SK-N-SH (cell line): Measurements from ENCODE around the gene POM121L2. TPM values are rescaled to one million over a fixed set of nuclear protein-coding genes. Genes with fewer than 3 reads are reported as not detected.

Experiments
- CTCF ChIA-PET: fragments of 300-600, 350-600 bp; formaldehyde crosslinking; extraction: SDS; loops from one replicate; lab custom pipeline; 2021; lab: Yijun Ruan, JAX
- POLR2A ChIA-PET: fragments of 350-600 bp; sonication (Branson Sonifier 250); formaldehyde crosslinking; extraction: SDS; loops from one replicate; lab custom pipeline; 2020; ENCODE audit warnings: antibody characterized with exemption, inconsistent platforms; lab: Yijun Ruan, JAX
- DNase-seq: peaks from one replicate; pipeline ENCODE4 v3.0.0; 2012
- H2AFZ ChIP-seq: fragments of 200-600 bp; sonication (generic); 2 replicates; pipeline ENCODE4 v1.8.1; 2016; ENCODE audit warnings: antibody characterized with exemption, mild to moderate bottlenecking, low read depth
- H3F3A ChIP-seq: fragments of 200-600 bp; sonication (generic); replicated peaks from 2 replicates; pipeline ENCODE3; 2016; ENCODE audit warnings: antibody characterized with exemption, mild to moderate bottlenecking; ENCODE audit not compliant: insufficient read depth
- H3K27ac ChIP-seq, 2 experiments: fragments of 200-500 bp in 1 of 2; fragments of 200-600 bp in 1 of 2; sonication (Bioruptor generic) in 1 of 2; sonication (generic), shearing (Covaris generic) in 1 of 2; 2 replicates each; pipeline versions ENCODE4 v1.5.1 to v1.6.1; 2014 to 2016; ENCODE audit warnings: low read depth in 2 of 2, inconsistent platforms in 1 of 2, low read length in 1 of 2, mild to moderate bottlenecking in 1 of 2, mixed read lengths in 1 of 2
- H3K27me3 ChIP-seq: fragments of 200-600 bp; sonication (generic), shearing (Covaris generic); 2 replicates; pipeline ENCODE4 v1.6.1; 2016; ENCODE audit warnings: mixed run types; ENCODE audit not compliant: insufficient read depth
- H3K36me3 ChIP-seq, 2 experiments: fragments of 200-500 bp in 1 of 2; fragments of 200-600 bp in 1 of 2; sonication (Bioruptor generic) in 1 of 2; sonication (generic) in 1 of 2; replicated peaks in 1 of 2; 2 replicates each; pipeline versions ENCODE3 to v1.5.1; 2014 to 2016; ENCODE audit warnings: low read length in 1 of 2, mild to moderate bottlenecking in 1 of 2; ENCODE audit not compliant: insufficient read depth in 2 of 2, control insufficient read depth in 1 of 2
- H3K4me1 ChIP-seq, 2 experiments: fragments of 200-500 bp in 1 of 2; fragments of 200-600 bp in 1 of 2; sonication (Bioruptor generic) in 1 of 2; sonication (generic), shearing (Covaris generic) in 1 of 2; 2 replicates each; pipeline versions ENCODE4 v1.5.1 to v1.6.1; 2014 to 2016; ENCODE audit warnings: low read depth in 1 of 2, low read length in 1 of 2, mixed run types in 1 of 2; ENCODE audit not compliant: insufficient read depth in 2 of 2, control insufficient read depth in 1 of 2
- H3K4me2 ChIP-seq: fragments of 200-600 bp; sonication (generic), shearing (Covaris generic); 2 replicates; pipeline ENCODE4 v1.6.1; 2017; ENCODE audit warnings: mixed run types
- H3K4me3 ChIP-seq, 2 experiments: fragments of 200-500 bp in 1 of 2; fragments of 200-600 bp in 1 of 2; sonication (Bioruptor generic) in 1 of 2; sonication (generic), shearing (Covaris generic) in 1 of 2; 2 replicates each; pipeline versions ENCODE4 v1.5.1 to v1.8.1; 2014 to 2016; ENCODE audit warnings: low read depth in 2 of 2, inconsistent platforms in 1 of 2, low read length in 1 of 2, mild to moderate bottlenecking in 1 of 2, mixed read lengths in 1 of 2, moderate library complexity in 1 of 2
- H3K79me2 ChIP-seq: fragments of 200-600 bp; sonication (generic); 2 replicates; pipeline ENCODE4 v1.8.1; 2017; ENCODE audit warnings: mild to moderate bottlenecking; ENCODE audit not compliant: insufficient read depth
- H3K9ac ChIP-seq: fragments of 200-600 bp; sonication (generic); 2 replicates; pipeline ENCODE4 v1.6.1; 2017; ENCODE audit warnings: mixed run types
- H3K9me2 ChIP-seq: fragments of 200-600 bp; sonication (generic); 2 replicates; pipeline ENCODE4 v1.6.1; 2017; ENCODE audit warnings: mixed run types
- H3K9me3 ChIP-seq: fragments of 200-600 bp; sonication (generic); 2 replicates; pipeline ENCODE4 v1.6.1; 2017; ENCODE audit warnings: mixed run types, mild to moderate bottlenecking, moderate library complexity
- H4K20me1 ChIP-seq: fragments of 200-600 bp; sonication (generic); 2 replicates; pipeline ENCODE4 v1.6.1; 2017; ENCODE audit warnings: mild to moderate bottlenecking, mixed run types; ENCODE audit not compliant: insufficient read depth
- EP300 ChIP-seq, 2 experiments: IDR thresholded peaks; 2 replicates each; pipeline versions ENCODE4 v1.4.0 to v1.6.1; 2012; ENCODE audit warnings: borderline replicate concordance in 1 of 2, low read depth in 1 of 2, low read length in 1 of 2
- EZH2phosphoT487 ChIP-seq: fragments of 200-600 bp; sonication (generic); IDR thresholded peaks from 2 replicates; pipeline ENCODE4 v1.6.1; 2017; ENCODE audit warnings: low read depth, mixed run types, mild to moderate bottlenecking, antibody characterized with exemption, moderate library complexity, borderline replicate concordance
- FOSL2 ChIP-seq: IDR thresholded peaks from 2 replicates; pipeline ENCODE4 v1.4.0; 2012; ENCODE audit warnings: low read depth, mild to moderate bottlenecking, moderate library complexity, borderline replicate concordance
- FOXM1 ChIP-seq: IDR thresholded peaks from 2 replicates; pipeline ENCODE4 v1.4.0; 2012; ENCODE audit warnings: low read depth, mild to moderate bottlenecking
- JUND ChIP-seq: IDR thresholded peaks from 2 replicates; pipeline ENCODE4 v1.4.0; 2012
- MXI1 ChIP-seq: IDR thresholded peaks from 2 replicates; pipeline ENCODE4 v1.6.1; 2012; ENCODE audit warnings: mild to moderate bottlenecking, low read depth, low read length, improper control_type of control experiment
- NRF1 ChIP-seq: IDR thresholded peaks from 2 replicates; pipeline ENCODE4 v1.6.1; 2012; ENCODE audit warnings: low read depth, mild to moderate bottlenecking, low read length
- POLR2AphosphoS5 ChIP-seq: IDR thresholded peaks from 2 replicates; pipeline ENCODE4 v1.6.1; 2012; ENCODE audit warnings: low read depth, low read length
- RFX5 ChIP-seq: IDR thresholded peaks from 2 replicates; pipeline ENCODE4 v1.6.1; 2012; ENCODE audit warnings: mild to moderate bottlenecking, improper control_type of control experiment, low read length
- TAF1 ChIP-seq: IDR thresholded peaks from 2 replicates; pipeline ENCODE4 v1.6.1; 2012; ENCODE audit warnings: low read depth, mild to moderate bottlenecking, low read length, moderate library complexity, borderline replicate concordance
- TCF12 ChIP-seq: IDR thresholded peaks from 2 replicates; pipeline ENCODE4 v1.4.0; 2012
- TEAD4 ChIP-seq: IDR thresholded peaks from 2 replicates; pipeline ENCODE4 v1.4.0; 2012; ENCODE audit warnings: mild to moderate bottlenecking, borderline replicate concordance; ENCODE audit not compliant: insufficient read depth
- USF1 ChIP-seq: IDR thresholded peaks from 2 replicates; pipeline ENCODE4 v1.4.0; 2012; ENCODE audit warnings: low read depth, borderline replicate concordance
- YY1 ChIP-seq: IDR thresholded peaks from 2 replicates; pipeline ENCODE4 v1.4.0; 2012; ENCODE audit warnings: low read depth, mild to moderate bottlenecking
- WGBS: methylation state at CpG from one replicate; pipeline ENCODE4 v1.1.6; 2017; ENCODE audit warnings: low lambda C conversion rate; 5-methylcytosine and 5-hydroxymethylcytosine counted together
- polyA plus RNA-seq, 3 experiments: library from polyadenylated mRNA; depleted of rRNA; stranded (reverse); fragments of >200 nt; gene quantifications; 2 replicates each; pipeline ENCODE4 v1.2.3, GENCODE V29; 2012

The POM121L2 gene
- polyA plus RNA-seq, 1 of the 3 experiments (the other 2 are of a cell fraction): not detected

- Histone ChIP-seq H3F3A (no peaks in the 10 kb centered on the region), H3K9me2 (no peaks in the 10 kb centered on the region), H2AFZ (no peak overlapping the region), H4K20me1 (no peaks in the 10 kb centered on the region), H3K4me3 (no peak overlapping the region), H3K36me3 (no peaks in the 10 kb centered on the region), H3K4me1 (no peaks in the 10 kb centered on the region), H3K79me2 (no peaks in the 10 kb centered on the region), H3K27ac (no peak overlapping the region), H3K4me2 (no peak overlapping the region), H3K27me3 (peaks cover 84% of the 10 kb centered on the region), H3K9ac (no peak overlapping the region), H3K9me3 (no peaks in the 10 kb centered on the region)
- DNase-seq: no peak
- ChIA-PET POLR2A (no interaction called here), CTCF (interaction anchor here (1.1 to 1.4 kb wide), 2 partner anchors 8 to 233 kb away, joined by 3 read pairs; no protein-coding TSS in a partner anchor)
- 2% methylated on average over 2 of the region's 2 CpGs for WGBS
- TF ChIP-seq FOSL2 (no peak), TAF1 (no peak), POLR2AphosphoS5 (no peak), TCF12 (no peak), EZH2phosphoT487 (no peak), RFX5 (no peak), TEAD4 (no peak), FOXM1 (no peak), YY1 (no peak)
Measured at GRCh38 chr6:27286141-27286540, 25.9 kb downstream of the POM121L2 start.

GRCh38 chr6:27283279-27283678 lies 28.8 kb downstream of the POM121L2 start:
- ChIA-PET POLR2A (interaction anchor here (0.6 kb wide), 1 partner anchor 40 kb away, joined by 3 read pairs; no protein-coding TSS in a partner anchor), CTCF (no interaction called here)
- Histone ChIP-seq H3K27me3 (peaks cover 73% of the 10 kb centered on the region), H3K4me2 (no peak overlapping the region), H3F3A (peaks cover 6% of the 10 kb centered on the region)
- no peak for TF ChIP-seq NRF1
- no peak for TF ChIP-seq EP300 (IDR thresholded peaks at IDR 0.05; ENCODE audit: borderline replicate concordance in 1 of 2, low read depth in 1 of 2, low read length in 1 of 2)
- TF ChIP-seq FOSL2: no peak
- no peak for TF ChIP-seq TEAD4
- no peak for TF ChIP-seq USF1
- TF ChIP-seq TCF12: no peak
- TF ChIP-seq TAF1: no peak
- no peak for TF ChIP-seq JUND
- TF ChIP-seq MXI1: no peak
- TF ChIP-seq, all 33 proteins: peak for 0
- no peak overlapping the region for H3K27ac ChIP-seq
- no peak for DNase-seq
- H4K20me1 ChIP-seq: no peaks in the 10 kb centered on the region
- no peaks in the 10 kb centered on the region for H3K9me3 ChIP-seq
- 20% methylated on average over 16 of the region's 16 CpGs for WGBS
- no peaks in the 10 kb centered on the region for H3K9me2 ChIP-seq
- peaks cover 0 to 2% of the 10 kb centered on the region in 2 experiments; a peak in 1 of 4 replicates for H3K4me1 ChIP-seq
- H3K9ac ChIP-seq: no peak overlapping the region
- no peak overlapping the region for H2AFZ ChIP-seq
- no peaks in the 10 kb centered on the region for H3K79me2 ChIP-seq
- H3K36me3 ChIP-seq: no peaks in the 10 kb centered on the region
- no peak overlapping the region for H3K4me3 ChIP-seq
